Inflammatory macrophage treated with lipopolysaccharide for 1 hour (primary cell): ENCODE results near the gene SCNN1B.

Experiments used
- DNase-seq, 2 donors: peaks; one replicate each; pipeline ENCODE4 v3.0.0-alpha.2; 2020 to 2022

The SCNN1B gene

GRCh38 chr16:23410176-23410575, 108.1 kb downstream of the SCNN1B start:
- no peak for DNase-seq

- DNase-seq: no peak
These were observed 112.6 kb downstream of the SCNN1B start for GRCh38 chr16:23414731-23415130.

- no peak for DNase-seq
These were observed 114.7 kb downstream of the SCNN1B start for GRCh38 chr16:23416816-23417215.

- DNase-seq: no peak
These were observed 117.9 kb downstream of the SCNN1B start for GRCh38 chr16:23420011-23420410.

- DNase-seq: no peak
These were observed 121.5 kb downstream of the SCNN1B start for GRCh38 chr16:23423496-23424049.

- DNase-seq: no peak
These were observed 122.3 kb downstream of the SCNN1B start for GRCh38 chr16:23424292-23424958.

GRCh38 chr16:23428351-23428750, 126.2 kb downstream of the SCNN1B start:
- peak in 1 of 2 donors; percentile 48 for DNase-seq
